CD4-positive, alpha-beta T cell (primary cell): ENCODE results near the gene THADA. TPM values are rescaled to one million over a fixed set of nuclear protein-coding genes. Genes with fewer than 3 reads are reported as not detected.

ENCODE experiments used
- ATAC-seq: fragments of 200-7000 bp; cut with Tn5 transposase; one replicate; pipeline ENCODE4 v1.10.0; 2022; ENCODE audit warnings: mild to moderate bottlenecking; ENCODE audit not compliant: poor library complexity
- CTCF ChIA-PET: fragments of 350-600 bp; sonication (Branson Sonifier 250); formaldehyde crosslinking; loops from one replicate; lab custom pipeline; 2021; ENCODE audit warnings: antibody characterized with exemption, inconsistent platforms; lab: Charles Lee
- POLR2A ChIA-PET: fragments of 350-600 bp; sonication (Branson Sonifier 250); formaldehyde crosslinking; loops from one replicate; lab custom pipeline; 2021; ENCODE audit warnings: antibody characterized with exemption, inconsistent platforms; lab: Charles Lee
- DNase-seq, 14 experiments: peaks; one replicate each; pipeline ENCODE4 v3.0.0-alpha.2; 2013 to 2020; ENCODE audit warnings: mixed read lengths in 2 of 14
- H3K27ac ChIP-seq, 2 donors: one replicate each; pipeline versions ENCODE4 v1.5.1 to v1.7.0; 2013; ENCODE audit warnings: low read length in 2 of 2, low read depth in 1 of 2, mild to moderate bottlenecking in 1 of 2
- H3K27me3 ChIP-seq, 2 experiments: 1 replicate in 1 of 2; 2 replicates in 1 of 2; pipeline versions ENCODE4 v1.6.1 to v1.7.0; 2013; ENCODE audit warnings: low read length in 2 of 2, control low read depth in 1 of 2, mild to moderate bottlenecking in 1 of 2, moderate library complexity in 1 of 2; ENCODE audit not compliant: insufficient read depth in 2 of 2, control insufficient read depth in 1 of 2
- H3K36me3 ChIP-seq: one replicate; pipeline ENCODE4 v1.6.1; 2013; ENCODE audit warnings: low read length, control low read depth; ENCODE audit not compliant: insufficient read depth
- H3K4me1 ChIP-seq: one replicate; pipeline ENCODE4 v1.6.1; 2013; ENCODE audit warnings: low read length, control low read depth; ENCODE audit not compliant: insufficient read depth
- H3K4me3 ChIP-seq: one replicate; pipeline ENCODE4 v1.5.1; 2013; ENCODE audit warnings: mild to moderate bottlenecking, low read length, moderate library complexity
- H3K9me3 ChIP-seq, 2 experiments: 1 replicate in 1 of 2; 2 replicates in 1 of 2; pipeline versions ENCODE4 v1.6.1 to v1.7.0; 2013; ENCODE audit warnings: low read length in 2 of 2, mild to moderate bottlenecking in 2 of 2, control low read depth in 1 of 2, moderate library complexity in 1 of 2; ENCODE audit not compliant: control insufficient read depth in 1 of 2, insufficient read depth in 1 of 2
- H3K27ac Mint-ChIP-seq: one replicate; pipeline ENCODE4 v1.8.0; 2020; ENCODE audit warnings: mixed read lengths
- H3K27me3 Mint-ChIP-seq: one replicate; pipeline ENCODE4 v1.8.0; 2021; ENCODE audit warnings: mixed read lengths
- H3K36me3 Mint-ChIP-seq: one replicate; pipeline ENCODE4 v1.8.0; 2021; ENCODE audit warnings: low read depth, mixed read lengths
- H3K4me1 Mint-ChIP-seq: one replicate; pipeline ENCODE4 v1.8.0; 2021; ENCODE audit warnings: low read depth, mixed read lengths
- H3K4me3 Mint-ChIP-seq: one replicate; pipeline ENCODE4 v1.8.0; 2020; ENCODE audit warnings: mild to moderate bottlenecking, mixed read lengths
- H3K9me3 Mint-ChIP-seq: one replicate; pipeline ENCODE4 v1.8.0; 2020; ENCODE audit warnings: mixed read lengths
- CTCF ChIP-seq: fragments of 200-600 bp; IDR thresholded peaks from one replicate; pipeline ENCODE4 v1.8.0; 2022; ENCODE audit warnings: antibody characterized with exemption, mild to moderate bottlenecking
- intact Hi-C, 2 experiments: fragments of 100-400 bp; cut with DNase I in 1 of 2; cut with micrococcal nuclease in 1 of 2; formaldehyde crosslinking; loops; one replicate each; pipeline versions ENCODE4 v1.15.1 to v1.9.0; 2023 to 2025; cut with DNase I, micrococcal nuclease
- total RNA-seq, 174 experiments: library from RNA in 2 of 174; stranded (reverse) in 2 of 174; gene quantifications; one replicate each; pipeline ENCODE4 v1.2.3 and lab custom pipeline; 2021 to 2026

The THADA gene
- total RNA-seq, 2 experiments from 2014 or later: 29.3 to 32.9 TPM

DNA sequence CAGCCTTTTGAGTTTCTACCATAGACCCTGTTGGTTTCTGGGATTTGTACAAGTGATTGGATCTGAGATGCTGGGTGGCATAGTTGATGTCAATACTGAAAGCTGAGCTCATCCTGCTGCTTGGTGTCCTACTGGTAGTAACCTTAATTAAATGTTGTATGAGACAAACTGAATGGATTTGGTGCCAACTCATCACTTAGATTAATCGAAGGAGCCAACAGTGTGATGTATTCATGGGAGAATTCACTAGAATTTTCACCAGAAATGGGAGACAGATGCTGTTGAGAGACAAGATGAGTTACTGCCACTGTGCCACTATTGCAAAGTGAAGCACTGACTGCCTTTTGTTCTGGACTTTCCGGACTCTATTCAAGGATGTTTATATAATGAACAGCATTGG, 158.5 kb downstream of the THADA start:
- Histone ChIP-seq H3K36me3 (peaks cover 3% of the 10 kb centered on the region), H3K27ac (no peak overlapping the region), H3K4me1 (no peaks in the 10 kb centered on the region), H3K4me3 (no peak overlapping the region), H3K9me3 (no peaks in the 10 kb centered on the region), H3K27me3 (no peaks in the 10 kb centered on the region)
- ChIA-PET POLR2A (no interaction called here), CTCF (no interaction called here)
- H3K36me3 Mint-ChIP-seq: peaks cover 53% of the 10 kb centered on the region
- no peaks in the 10 kb centered on the region for H3K27me3 Mint-ChIP-seq
- H3K4me3 Mint-ChIP-seq: no peak overlapping the region
- intact Hi-C loops: no loop called here
- TF ChIP-seq CTCF: no peak
- no peak overlapping the region for H3K27ac Mint-ChIP-seq
- DNase-seq (no peak), ATAC-seq (no peak)
- H3K9me3 Mint-ChIP-seq: no peaks in the 10 kb centered on the region
- H3K4me1 Mint-ChIP-seq: peaks cover 3% of the 10 kb centered on the region

DNA sequence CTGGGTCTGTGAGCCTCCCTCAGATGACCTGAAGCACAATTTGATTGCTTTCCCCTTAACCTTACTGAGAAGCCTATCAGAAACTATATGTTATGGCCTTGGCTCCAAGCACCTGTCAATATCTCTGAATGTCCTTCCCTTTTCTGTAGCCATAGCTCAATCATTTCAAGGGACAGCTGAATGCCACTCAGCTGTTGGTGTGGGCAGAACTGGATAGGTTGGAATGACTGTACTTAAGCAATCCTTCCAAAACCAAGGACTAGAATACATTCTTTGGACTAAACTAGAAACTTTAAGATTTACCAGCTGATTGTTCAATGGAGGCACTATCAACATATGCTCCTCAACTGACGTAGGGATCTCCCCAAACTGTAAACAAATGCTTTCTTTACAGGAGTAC, 159.4 kb downstream of the THADA start:
- Mint-ChIP-seq H3K4me3 (no peak overlapping the region), H3K4me1 (no peaks in the 10 kb centered on the region), H3K27ac (no peak overlapping the region), H3K36me3 (peaks cover 48% of the 10 kb centered on the region), H3K9me3 (no peaks in the 10 kb centered on the region), H3K27me3 (no peaks in the 10 kb centered on the region)
- DNase-seq (no peak), ATAC-seq (no peak)
- Histone ChIP-seq H3K9me3 (no peaks in the 10 kb centered on the region), H3K27me3 (no peaks in the 10 kb centered on the region), H3K36me3 (peaks cover 3% of the 10 kb centered on the region), H3K4me3 (no peak overlapping the region), H3K4me1 (no peaks in the 10 kb centered on the region), H3K27ac (no peak overlapping the region)
- CTCF ChIA-PET: no interaction called here
- POLR2A ChIA-PET: no interaction called here
- intact Hi-C loops: no loop called here
- no peak for TF ChIP-seq CTCF

GRCh38 chr2:43435746-43436145, 160.1 kb downstream of the THADA start:
- no peak for DNase-seq
- intact Hi-C loops: no loop called here
- CTCF ChIA-PET: no interaction called here
- H3K4me3 ChIP-seq: no peak overlapping the region
- Mint-ChIP-seq H3K27me3 (no peaks in the 10 kb centered on the region), H3K4me3 (no peak overlapping the region), H3K4me1 (no peaks in the 10 kb centered on the region), H3K36me3 (peaks cover 52% of the 10 kb centered on the region), H3K27ac (no peak overlapping the region), H3K9me3 (no peaks in the 10 kb centered on the region)
- no peaks in the 10 kb centered on the region for H3K9me3 ChIP-seq
- no peaks in the 10 kb centered on the region for H3K27me3 ChIP-seq
- ATAC-seq: no peak
- peaks cover 3% of the 10 kb centered on the region for H3K36me3 ChIP-seq
- no peak overlapping the region for H3K27ac ChIP-seq
- POLR2A ChIA-PET: no interaction called here
- no peak for TF ChIP-seq CTCF
- H3K4me1 ChIP-seq: no peaks in the 10 kb centered on the region
